Large intestine (tissue), 3 donors: Measurements from ENCODE around the gene ANAPC15. TPM values are rescaled to one million over a fixed set of nuclear protein-coding genes. Genes with fewer than 3 reads are reported as not detected.
"Not testable (repeated sequence)": the region's sequence is repeated elsewhere in the genome, so short reads cannot be mapped to it uniquely, and the experiment has no call there.

Experiments used
- DNase-seq, 2 donors: peaks; one replicate each; pipeline versions ENCODE4 v3.0.0 to v3.0.0-alpha.2; 2013
- H3K27ac ChIP-seq: one replicate; pipeline ENCODE4 v1.5.1; 2013; ENCODE audit warnings: low read length
- H3K27me3 ChIP-seq: 2 replicates; pipeline ENCODE4 v1.6.1; 2013; ENCODE audit warnings: low read length; ENCODE audit not compliant: control insufficient read depth, insufficient read depth
- H3K36me3 ChIP-seq: 2 replicates; pipeline ENCODE4 v1.6.1; 2013; ENCODE audit warnings: low read length; ENCODE audit not compliant: control insufficient read depth, insufficient read depth
- H3K4me1 ChIP-seq: one replicate; pipeline ENCODE4 v1.6.1; 2013; ENCODE audit warnings: low read length; ENCODE audit not compliant: control insufficient read depth, insufficient read depth
- H3K4me3 ChIP-seq: one replicate; pipeline ENCODE4 v1.5.1; 2013; ENCODE audit warnings: low read length
- H3K9me3 ChIP-seq: one replicate; pipeline ENCODE4 v1.6.1; 2013; ENCODE audit warnings: mild to moderate bottlenecking, low read depth, low read length, moderate library complexity; ENCODE audit not compliant: control insufficient read depth
- WGBS: methylation state at CpG from one replicate; pipeline ENCODE4 v1.1.5; 2013; ENCODE audit warnings: low lambda C conversion rate; ENCODE audit not compliant: insufficient coverage; 5-methylcytosine and 5-hydroxymethylcytosine counted together
- polyA plus RNA-seq: library from polyadenylated mRNA; unstranded; fragments of 120-200 nt; gene quantifications from one replicate; pipeline ENCODE4 v1.2.1, GENCODE V29; 2013

Gene ANAPC15
- polyA plus RNA-seq, 1 donor, result 34.5 TPM

GRCh38 chr11:72142543-72142942, 30.0 kb upstream of the ANAPC15 start:
- not testable (repeated sequence) for DNase-seq, H3K4me1 ChIP-seq, H3K27me3 ChIP-seq, H3K9me3 ChIP-seq, H3K4me3 ChIP-seq, H3K36me3 ChIP-seq, H3K27ac ChIP-seq
- WGBS, result no CpG with 5 or more reads among the region's 1 CpG

GRCh38 chr11:72142086-72142485, 29.6 kb upstream of the ANAPC15 start:
- not testable (repeated sequence) for H3K9me3 ChIP-seq, H3K27ac ChIP-seq, H3K27me3 ChIP-seq, H3K4me3 ChIP-seq, DNase-seq, H3K4me1 ChIP-seq, H3K36me3 ChIP-seq
- no CpG with 5 or more reads among the region's 1 CpG for WGBS

- Histone ChIP-seq H3K4me3 (no peak overlapping the region), H3K36me3 (no peaks in the 10 kb centered on the region), H3K27ac (no peak overlapping the region), H3K27me3 (no peaks in the 10 kb centered on the region), H3K4me1 (peaks cover 2% of the 10 kb centered on the region), H3K9me3 (no peaks in the 10 kb centered on the region)
- 63% methylated on average over 2 of the region's 3 CpGs for WGBS
- no peak for DNase-seq
These were observed 28.6 kb upstream of the ANAPC15 start for GRCh38 chr11:72141066-72141465.

GRCh38 chr11:72140661-72141060, 28.2 kb upstream of the ANAPC15 start:
- WGBS, result no CpG with 5 or more reads among the region's 2 CpGs
- DNase-seq, result no peak
- no peak overlapping the region for H3K27ac ChIP-seq
- H3K36me3 ChIP-seq, result no peaks in the 10 kb centered on the region
- peaks cover 2% of the 10 kb centered on the region for H3K4me1 ChIP-seq
- no peaks in the 10 kb centered on the region for H3K27me3 ChIP-seq
- H3K4me3 ChIP-seq, result no peak overlapping the region
- no peaks in the 10 kb centered on the region for H3K9me3 ChIP-seq

- no CpG with 5 or more reads among the region's 11 CpGs for WGBS
These were observed 27.0 kb upstream of the ANAPC15 start for GRCh38 chr11:72139500-72139899.

GRCh38 chr11:72138821-72139390, 26.4 kb upstream of the ANAPC15 start:
- H3K4me3 ChIP-seq, result no peak overlapping the region
- no peak overlapping the region for H3K27ac ChIP-seq
- H3K27me3 ChIP-seq, result no peaks in the 10 kb centered on the region
- peaks cover 2% of the 10 kb centered on the region for H3K4me1 ChIP-seq
- no peak for DNase-seq
- no peaks in the 10 kb centered on the region for H3K36me3 ChIP-seq
- no CpG with 5 or more reads among the region's 12 CpGs for WGBS
- no peaks in the 10 kb centered on the region for H3K9me3 ChIP-seq

More at GRCh38 chr11:72139500-72139899, 27.0 kb upstream of the ANAPC15 start:
- H3K27me3 ChIP-seq, result no peaks in the 10 kb centered on the region
- no peak for DNase-seq
- no peaks in the 10 kb centered on the region for H3K36me3 ChIP-seq
- no peaks in the 10 kb centered on the region for H3K9me3 ChIP-seq
- H3K4me1 ChIP-seq, result peaks cover 2% of the 10 kb centered on the region
- H3K4me3 ChIP-seq, result no peak overlapping the region
- H3K27ac ChIP-seq, result no peak overlapping the region

GRCh38 chr11:72136684-72137262, 24.3 kb upstream of the ANAPC15 start:
- WGBS, result no CpG with 5 or more reads among the region's 4 CpGs
- H3K4me3 ChIP-seq, result no peak overlapping the region
- no peaks in the 10 kb centered on the region for H3K9me3 ChIP-seq
- H3K4me1 ChIP-seq, result peaks cover 2% of the 10 kb centered on the region
- no peaks in the 10 kb centered on the region for H3K36me3 ChIP-seq
- no peak overlapping the region for H3K27ac ChIP-seq
- DNase-seq, result no peak
- no peaks in the 10 kb centered on the region for H3K27me3 ChIP-seq

GRCh38 chr11:72135891-72136683, 23.6 kb upstream of the ANAPC15 start:
- H3K4me1 ChIP-seq, result peaks cover 2% of the 10 kb centered on the region
- no peak for DNase-seq
- H3K9me3 ChIP-seq, result no peaks in the 10 kb centered on the region
- H3K4me3 ChIP-seq, result no peak overlapping the region
- H3K36me3 ChIP-seq, result no peaks in the 10 kb centered on the region
- no peaks in the 10 kb centered on the region for H3K27me3 ChIP-seq
- WGBS, result 86% methylated on average over 2 of the region's 14 CpGs
- H3K27ac ChIP-seq, result no peak overlapping the region

- no CpG with 5 or more reads among the region's 4 CpGs for WGBS
- H3K27me3 ChIP-seq, H3K27ac ChIP-seq, DNase-seq, H3K4me1 ChIP-seq, H3K36me3 ChIP-seq, H3K9me3 ChIP-seq, H3K4me3 ChIP-seq: not testable (repeated sequence)
These were observed 23.0 kb upstream of the ANAPC15 start, which contains the start of gene FOLR3 for GRCh38 chr11:72135473-72135872. TSS of gene FOLR3 (plus strand) at chr11:72135725. CDS start at chr11:72135953, 228 bp downstream.

GRCh38 chr11:72132646-72133045, 20.2 kb upstream of the ANAPC15 start:
- peaks cover 8% of the 10 kb centered on the region for H3K9me3 ChIP-seq
- no peaks in the 10 kb centered on the region for H3K4me1 ChIP-seq
- no peak overlapping the region for H3K4me3 ChIP-seq
- 86% methylated on average over 2 of the region's 2 CpGs for WGBS
- no peak overlapping the region for H3K27ac ChIP-seq
- no peaks in the 10 kb centered on the region for H3K36me3 ChIP-seq
- no peak for DNase-seq
- no peaks in the 10 kb centered on the region for H3K27me3 ChIP-seq
